ENCODE measurements around the gene PGBD5. TPM values are rescaled to one million over a fixed set of nuclear protein-coding genes. Genes with fewer than 3 reads are reported as not detected.
A peak's percentile ranks its signal among the peaks of the same experiment; 100 is the strongest.
"Not testable (repeated sequence)": the region's sequence is repeated elsewhere in the genome, so short reads cannot be mapped to it uniquely, and the experiment has no call there.

Gene PGBD5
- 19.7 and 54.5 TPM in 2 replicates for total RNA-seq

DNA sequence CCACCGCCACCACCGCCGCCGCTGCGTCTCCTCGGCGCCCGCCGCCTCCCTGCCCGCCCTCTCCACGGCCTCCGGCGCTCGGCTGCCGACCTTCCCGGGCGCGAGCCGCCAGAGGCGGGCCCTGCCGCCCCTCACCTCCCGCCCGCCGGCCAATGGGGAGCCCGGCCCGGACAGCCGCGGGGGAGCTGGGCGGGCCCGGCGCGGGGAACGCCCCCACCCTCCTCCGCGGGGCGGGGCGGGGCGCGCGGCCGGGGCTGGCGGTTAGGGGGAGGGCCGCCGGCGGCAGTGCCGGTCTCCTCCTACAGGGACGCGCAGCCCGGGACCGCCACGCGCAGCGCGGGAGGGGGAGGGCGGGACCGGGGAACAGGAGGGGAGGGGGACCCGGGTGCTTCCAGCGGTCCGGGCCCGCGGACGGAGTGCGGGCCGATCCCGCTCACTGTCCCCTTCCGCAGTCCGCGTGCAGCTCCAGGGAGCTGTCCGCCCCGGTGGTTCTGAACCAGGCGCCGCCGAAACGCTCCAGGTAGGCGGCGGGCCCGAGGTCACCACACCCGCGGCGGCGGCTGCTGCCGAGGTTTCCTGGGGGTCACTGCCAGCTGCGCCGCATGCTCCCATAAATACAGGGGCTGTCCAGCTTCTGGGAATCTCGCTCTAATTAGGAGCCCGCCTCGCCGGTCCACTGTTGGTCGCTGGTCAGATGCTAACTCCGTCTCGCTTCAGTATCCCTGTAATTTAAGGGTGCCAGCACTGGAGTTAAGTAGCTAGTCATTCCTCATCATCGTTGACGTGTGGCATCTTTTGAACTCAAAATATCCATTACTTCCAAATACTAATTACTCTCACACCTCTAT is at the start of gene PGBD5:
PGBD5 (minus strand) TSS at position 87 of the 848 bp plus-strand sequence. CDS start 404 bp downstream, outside the sequence.
- no peak for DNase-seq (ENCODE audit: low read depth)

- DNase-seq (ENCODE audit: low read depth): not testable (repeated sequence)
Observed at GRCh38 chr1:230474924-230475323, 48.8 kb upstream of the PGBD5 start.

GRCh38 chr1:230470750-230471149 is 44.6 kb upstream of the PGBD5 start:
- DNase-seq (ENCODE audit: low read depth): not testable (repeated sequence)

GRCh38 chr1:230469271-230469670 is 43.1 kb upstream of the PGBD5 start:
- no peak for DNase-seq (ENCODE audit: low read depth)

- no peak for DNase-seq (ENCODE audit: low read depth)
Observed at GRCh38 chr1:230465691-230466090, 39.6 kb upstream of the PGBD5 start.

- DNase-seq (ENCODE audit: low read depth): peak; percentile 8
Observed at GRCh38 chr1:230464671-230465070, 38.5 kb upstream of the PGBD5 start.

- DNase-seq (ENCODE audit: low read depth): no peak
Observed at GRCh38 chr1:230463760-230464159, 37.6 kb upstream of the PGBD5 start.

GRCh38 chr1:230463326-230463725 is 37.2 kb upstream of the PGBD5 start:
- DNase-seq (ENCODE audit: low read depth): no peak

DNA sequence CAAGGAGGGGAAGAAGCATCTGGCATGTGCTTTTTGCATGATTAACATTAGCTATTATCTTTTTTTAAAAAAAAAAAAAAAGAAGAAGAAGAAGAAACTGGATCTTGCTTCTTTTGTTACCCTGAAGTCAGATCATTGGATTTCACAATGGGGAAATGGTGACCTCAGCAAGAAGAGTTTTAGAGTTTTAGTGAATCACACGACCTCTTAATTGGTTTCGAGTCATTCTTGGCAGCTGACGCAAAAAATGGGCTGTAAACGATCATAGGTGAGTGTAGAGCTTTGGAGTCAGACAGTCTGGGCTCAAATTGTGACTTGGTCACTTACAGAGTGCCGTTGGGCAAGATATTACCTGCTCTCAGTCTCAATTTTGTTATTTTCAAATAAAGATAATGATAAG is 33.3 kb upstream of the PGBD5 start:
- peak; percentile 95 for DNase-seq (ENCODE audit: low read depth)

GRCh38 chr1:230458509-230458908 is 32.4 kb upstream of the PGBD5 start:
- peak; percentile 91 for DNase-seq (ENCODE audit: low read depth)

DNA sequence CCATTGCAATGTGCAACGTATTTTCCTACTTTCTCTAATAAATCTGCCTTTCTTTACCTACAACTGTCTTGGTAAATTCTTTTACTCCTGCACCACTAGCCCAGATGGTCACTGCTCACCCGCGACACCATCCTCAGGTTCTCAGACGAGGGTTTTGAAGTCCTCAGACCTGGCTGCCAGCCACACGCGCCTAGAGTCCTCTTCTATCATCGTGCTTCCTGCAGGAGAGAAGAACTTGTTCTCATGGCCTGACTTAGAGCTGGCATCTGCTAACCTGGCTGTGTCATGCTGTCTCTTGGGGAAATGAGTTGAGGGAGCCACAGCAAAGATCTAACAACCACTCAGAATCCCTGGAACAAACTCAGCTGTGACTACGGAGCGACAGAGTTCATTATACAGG is 30.3 kb upstream of the PGBD5 start:
- no peak for DNase-seq (ENCODE audit: low read depth)

- no peak for DNase-seq (ENCODE audit: low read depth)
Observed at GRCh38 chr1:230455291-230455690, 29.2 kb upstream of the PGBD5 start.

DNA sequence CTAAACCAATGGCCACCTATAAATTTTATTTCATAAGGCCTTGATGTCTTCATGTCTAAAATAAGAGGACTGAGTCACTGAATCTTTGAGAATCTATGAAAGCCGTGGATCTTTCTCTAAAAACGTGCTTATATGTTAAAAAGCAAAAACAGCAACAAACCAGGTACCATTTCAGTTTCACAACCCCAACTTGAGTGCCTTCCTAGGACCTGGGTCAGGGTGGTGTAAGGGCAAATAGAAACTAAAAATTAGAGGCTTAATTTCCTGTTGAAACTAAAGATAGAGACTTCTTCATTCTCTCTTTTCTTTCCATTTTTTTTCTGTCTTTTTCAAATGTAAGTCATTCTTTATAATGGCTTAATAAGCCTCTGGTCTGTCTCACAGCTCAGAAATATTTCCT is 27.2 kb upstream of the PGBD5 start:
- DNase-seq (ENCODE audit: low read depth): no peak

GRCh38 chr1:230441183-230442029 is 15.3 kb upstream of the PGBD5 start:
- DNase-seq (ENCODE audit: low read depth): no peak

- DNase-seq (ENCODE audit: low read depth): no peak
Observed at GRCh38 chr1:230435108-230435507, 9.0 kb upstream of the PGBD5 start.

GRCh38 chr1:230431527-230431926 is 5.4 kb upstream of the PGBD5 start:
- DNase-seq (ENCODE audit: low read depth): peak; percentile 17

- DNase-seq (ENCODE audit: low read depth): no peak
Observed at GRCh38 chr1:230430499-230430898, 4.4 kb upstream of the PGBD5 start.

GRCh38 chr1:230429067-230429735 is 3.1 kb upstream of the PGBD5 start:
- no peak for DNase-seq (ENCODE audit: low read depth)

GRCh38 chr1:230427981-230428380 is 1.8 kb upstream of the PGBD5 start:
- DNase-seq (ENCODE audit: low read depth): no peak

DNA sequence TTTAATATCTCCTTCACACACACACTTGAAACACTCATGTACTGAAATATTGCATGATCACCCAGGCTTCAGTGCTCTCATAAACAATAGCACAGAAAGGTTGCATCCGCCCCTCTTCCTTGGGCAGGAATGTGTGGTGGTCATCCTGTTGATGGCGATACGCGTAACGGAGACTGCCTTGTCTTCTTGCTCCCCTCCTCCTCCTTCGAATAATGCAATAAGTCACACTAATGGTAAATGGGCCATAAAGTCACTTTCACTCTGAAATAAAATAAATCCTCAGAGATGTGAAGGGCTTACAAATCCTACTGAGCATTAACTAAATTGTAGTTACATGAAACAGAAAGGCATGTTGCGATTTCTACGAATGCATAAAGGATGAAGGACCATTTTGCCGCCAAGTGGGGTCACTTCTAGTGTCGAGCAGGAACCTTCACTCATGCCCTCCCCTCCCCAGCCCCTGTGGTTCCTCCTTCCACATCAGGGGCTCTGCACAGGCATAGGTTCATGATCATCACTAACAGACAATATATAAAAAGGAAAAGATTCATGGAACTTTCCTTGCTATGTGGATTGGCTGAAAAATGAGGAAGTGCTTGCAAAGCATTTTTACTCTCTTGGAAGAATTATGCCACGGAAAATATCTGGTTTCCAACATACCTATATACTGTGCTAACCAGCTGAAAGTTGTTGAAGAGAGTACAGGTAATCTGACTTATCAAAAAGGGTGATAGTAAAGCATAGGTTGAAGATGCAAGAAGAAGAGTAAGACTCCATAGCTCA is 1.2 kb upstream of the PGBD5 start:
- DNase-seq (ENCODE audit: low read depth): no peak
